IMR-90 (cell line): Measurements from ENCODE around the gene ARFGAP3. TPM values are rescaled to one million over a fixed set of nuclear protein-coding genes. Genes with fewer than 3 reads are reported as not detected.

Experiments used
- ATAC-seq: fragments of 200-7000 bp; cut with Tn5 transposase; 2 replicates; pipeline ENCODE4 v1.9.1; 2020; ENCODE audit warnings: low read depth, mild to moderate bottlenecking, moderate library complexity
- BruUV-seq: library from RNA; stranded (reverse); fragments of 400-500 nt; replicated peaks from 2 replicates; lab custom pipeline; 2021; lab: Mats Ljungman, UMichigan
- CTCF ChIA-PET: fragments of 300-600 bp; formaldehyde crosslinking; extraction: SDS; loops from one replicate; lab custom pipeline; 2021; ENCODE audit warnings: antibody characterized with exemption; lab: Yijun Ruan, JAX
- POLR2A ChIA-PET: fragments of 300-600 bp; sonication (Branson Sonifier 250); formaldehyde crosslinking; loops from one replicate; lab custom pipeline; 2022; ENCODE audit warnings: antibody characterized with exemption; ENCODE audit not compliant: unreplicated experiment; lab: Charles Lee
- DNase-seq: peaks from one replicate; pipeline ENCODE4 v3.0.0; 2013
- H2AFZ ChIP-seq: replicated peaks from 2 replicates; pipeline ENCODE3; 2013; ENCODE audit warnings: low read length, mild to moderate bottlenecking; ENCODE audit not compliant: poor library complexity
- H2AK5ac ChIP-seq: 2 replicates; pipeline ENCODE4 v1.6.1; 2013; ENCODE audit warnings: low read depth, low read length, inconsistent platforms
- H2AK9ac ChIP-seq: replicated peaks from 2 replicates; pipeline ENCODE3; 2013; ENCODE audit warnings: mild to moderate bottlenecking, low read depth, low read length, moderate library complexity; ENCODE audit not compliant: poor library complexity
- H2BK120ac ChIP-seq: 2 replicates; pipeline ENCODE4 v1.6.1; 2013; ENCODE audit warnings: low read depth, low read length, inconsistent platforms
- H2BK15ac ChIP-seq: 3 replicates; pipeline ENCODE4 v1.6.1; 2013; ENCODE audit warnings: low read depth, low read length, inconsistent platforms
- H2BK20ac ChIP-seq: 2 replicates; pipeline ENCODE4 v1.6.1; 2013; ENCODE audit warnings: low read depth, mild to moderate bottlenecking, inconsistent platforms, low read length, moderate library complexity
- H2BK5ac ChIP-seq: 2 replicates; pipeline ENCODE4 v1.6.1; 2013; ENCODE audit warnings: mild to moderate bottlenecking, low read depth, low read length, inconsistent platforms; ENCODE audit not compliant: poor library complexity, severe bottlenecking
- H3K14ac ChIP-seq: replicated peaks from 2 replicates; pipeline ENCODE4 v1.6.1; 2013; ENCODE audit warnings: low read depth, low read length, inconsistent platforms
- H3K18ac ChIP-seq: 2 replicates; pipeline ENCODE4 v1.6.1; 2013; ENCODE audit warnings: low read depth, low read length, control low read depth
- H3K23ac ChIP-seq: 2 replicates; pipeline ENCODE4 v1.6.1; 2013; ENCODE audit warnings: low read depth, low read length, inconsistent platforms
- H3K27ac ChIP-seq: 2 replicates; pipeline ENCODE4 v1.5.1; 2013; ENCODE audit warnings: mild to moderate bottlenecking, control low read depth, low read length; ENCODE audit not compliant: insufficient read depth
- H3K27me3 ChIP-seq: 2 replicates; pipeline ENCODE4 v1.6.1; 2013; ENCODE audit warnings: low read length; ENCODE audit not compliant: control insufficient read depth, insufficient read depth
- H3K36me3 ChIP-seq: 2 replicates; pipeline ENCODE4 v1.6.1; 2013; ENCODE audit warnings: low read length, mixed read lengths; ENCODE audit not compliant: control insufficient read depth, insufficient read depth
- H3K4ac ChIP-seq: 2 replicates; pipeline ENCODE4 v1.6.1; 2013; ENCODE audit warnings: low read depth, low read length, inconsistent platforms
- H3K4me1 ChIP-seq: 2 replicates; pipeline ENCODE4 v1.6.1; 2013; ENCODE audit warnings: low read length, mixed read lengths; ENCODE audit not compliant: control insufficient read depth, insufficient read depth
- H3K4me2 ChIP-seq: 2 replicates; pipeline ENCODE4 v1.6.1; 2013; ENCODE audit warnings: low read depth, mild to moderate bottlenecking, control low read depth, low read length, moderate library complexity
- H3K4me3 ChIP-seq: 2 replicates; pipeline ENCODE4 v1.5.1; 2013; ENCODE audit warnings: low read depth, mild to moderate bottlenecking, control low read depth, low read length, moderate library complexity; ENCODE audit not compliant: insufficient read depth
- H3K56ac ChIP-seq: 2 replicates; pipeline ENCODE4 v1.6.1; 2013; ENCODE audit warnings: low read length, inconsistent platforms; ENCODE audit not compliant: insufficient read depth; ENCODE audit errors: extremely low read depth
- H3K79me1 ChIP-seq, 2 experiments: 2 replicates each; pipeline ENCODE4 v1.6.1; 2013; ENCODE audit warnings: low read length in 2 of 2, inconsistent platforms in 1 of 2, low read depth in 1 of 2
- H3K9ac ChIP-seq: 2 replicates; pipeline ENCODE4 v1.6.1; 2013; ENCODE audit warnings: low read depth, low read length, control low read depth
- H3K9me1 ChIP-seq: 2 replicates; pipeline ENCODE4 v1.6.1; 2013; ENCODE audit warnings: low read length, inconsistent platforms; ENCODE audit not compliant: insufficient read depth
- H3K9me3 ChIP-seq: 2 replicates; pipeline ENCODE4 v1.6.1; 2013; ENCODE audit warnings: low read length; ENCODE audit not compliant: control insufficient read depth, insufficient read depth
- H4K20me1 ChIP-seq: 2 replicates; pipeline ENCODE4 v1.6.1; 2013; ENCODE audit warnings: low read length, inconsistent platforms; ENCODE audit not compliant: insufficient read depth
- H4K5ac ChIP-seq: 2 replicates; pipeline ENCODE4 v1.6.1; 2013; ENCODE audit warnings: mild to moderate bottlenecking, low read depth, low read length, control low read depth
- H4K8ac ChIP-seq, 2 experiments: 2 replicates each; pipeline ENCODE4 v1.6.1; 2013; ENCODE audit warnings: low read depth in 2 of 2, low read length in 2 of 2, control low read depth in 1 of 2, inconsistent platforms in 1 of 2
- H4K91ac ChIP-seq: 2 replicates; pipeline ENCODE4 v1.6.1; 2013; ENCODE audit warnings: low read depth, low read length, inconsistent platforms; ENCODE audit not compliant: insufficient read depth
- BHLHE40 ChIP-seq: fragments of 150-350 bp; IDR thresholded peaks from 2 replicates; pipeline ENCODE4 v1.6.1; 2016; ENCODE audit warnings: mild to moderate bottlenecking, low read depth, low read length
- CEBPB ChIP-seq: IDR thresholded peaks from 2 replicates; pipeline ENCODE4 v1.6.1; 2012; ENCODE audit warnings: low read depth, low read length, improper control_type of control experiment
- CHD1 ChIP-seq: IDR thresholded peaks from 2 replicates; pipeline ENCODE4 v1.6.1; 2012; ENCODE audit warnings: low read depth, low read length, improper control_type of control experiment
- CTCF ChIP-seq: conservative IDR thresholded peaks from 2 replicates; pipeline ENCODE4 v1.5.1; 2012; ENCODE audit warnings: mild to moderate bottlenecking, low read depth, low read length, improper control_type of control experiment
- ELK1 ChIP-seq: fragments of 150-350 bp; IDR thresholded peaks from 2 replicates; pipeline ENCODE4 v1.6.1; 2016; ENCODE audit warnings: low read depth, mild to moderate bottlenecking, low read length, moderate library complexity, borderline replicate concordance
- FOS ChIP-seq: fragments of 150-350 bp; IDR thresholded peaks from 2 replicates; pipeline ENCODE4 v1.6.1; 2016; ENCODE audit warnings: low read depth, low read length
- MAFK ChIP-seq: IDR thresholded peaks from 2 replicates; pipeline ENCODE4 v1.6.1; 2012; ENCODE audit warnings: low read depth, low read length, improper control_type of control experiment
- MAZ ChIP-seq: IDR thresholded peaks from 2 replicates; pipeline ENCODE4 v1.6.1; 2012; ENCODE audit warnings: low read depth, mild to moderate bottlenecking, low read length, improper control_type of control experiment, moderate library complexity, borderline replicate concordance
- MXI1 ChIP-seq: IDR thresholded peaks from 2 replicates; pipeline ENCODE4 v1.6.1; 2012; ENCODE audit warnings: low read depth, mild to moderate bottlenecking, low read length, moderate library complexity, borderline replicate concordance
- NFE2L2 ChIP-seq: fragments of 150-350 bp; IDR thresholded peaks from 2 replicates; pipeline ENCODE4 v1.6.1; 2016; ENCODE audit warnings: low read depth, mild to moderate bottlenecking, low read length
- POLR2A ChIP-seq: IDR thresholded peaks from 2 replicates; pipeline ENCODE4 v1.6.1; 2012; ENCODE audit warnings: mild to moderate bottlenecking, low read depth, low read length
- RAD21 ChIP-seq: IDR thresholded peaks from 2 replicates; pipeline ENCODE4 v1.6.1; 2012; ENCODE audit warnings: low read length, improper control_type of control experiment
- RCOR1 ChIP-seq: IDR thresholded peaks from 2 replicates; pipeline ENCODE4 v1.6.1; 2012; ENCODE audit warnings: mild to moderate bottlenecking, low read length, improper control_type of control experiment; ENCODE audit not compliant: insufficient replicate concordance
- RFX5 ChIP-seq: IDR thresholded peaks from 2 replicates; pipeline ENCODE4 v1.8.0; 2012; ENCODE audit warnings: low read depth, mild to moderate bottlenecking, low read length, moderate library complexity
- SMC3 ChIP-seq: fragments of 150-350 bp; IDR thresholded peaks from 2 replicates; pipeline ENCODE4 v1.6.1; 2016; ENCODE audit warnings: low read depth, mild to moderate bottlenecking, antibody characterized with exemption, low read length, moderate library complexity
- USF2 ChIP-seq: fragments of 150-350 bp; IDR thresholded peaks from 2 replicates; pipeline ENCODE4 v1.6.1; 2017; ENCODE audit warnings: mild to moderate bottlenecking, antibody characterized with exemption, low read length, low read depth
- WGBS, 2 experiments: methylation state at CpG; one replicate each; pipeline versions ENCODE4 v1.1.5 to v1.1.7; 2013; ENCODE audit warnings: missing lambda C conversion rate in 2 of 2; ENCODE audit not compliant: insufficient read length in 1 of 2; ENCODE audit errors: extremely low coverage in 2 of 2; 5-methylcytosine and 5-hydroxymethylcytosine counted together
- dilution Hi-C: fragments of 300-500 bp; cut with HindIII; formaldehyde crosslinking; loops from one replicate; pipeline ENCODE4 v1.14.3; 2018; ENCODE audit warnings: low sequenced_read_pairs; ENCODE audit not compliant: unreplicated experiment
- in situ Hi-C: fragments of 300-500 bp; cut with MboI; formaldehyde crosslinking; loops from 3 replicates; pipeline ENCODE4 v1.14.3; 2019; ENCODE audit warnings: low sequenced_read_pairs, inconsistent platforms, mixed read lengths
- intact Hi-C: fragments of 100-400 bp; cut with micrococcal nuclease; formaldehyde crosslinking; loops from 2 replicates; pipeline ENCODE4 v1.10.0; 2022
- polyA plus RNA-seq, 3 experiments: library from polyadenylated mRNA; depleted of rRNA; stranded (reverse); fragments of >200 nt; gene quantifications; 2 replicates each; pipeline ENCODE4 v1.2.3, GENCODE V29; 2012; ENCODE audit warnings: low replicate concordance in 1 of 3
- total RNA-seq: library from RNA; depleted of rRNA; stranded (reverse); fragments of >200 nt; gene quantifications from 2 replicates; pipeline ENCODE4 v1.2.3, GENCODE V29; 2012

ARFGAP3 gene
- total and polyA plus RNA-seq, 2 of the 4 experiments (the other 2 are of a cell fraction), result 50.0 to 70.1 TPM

GRCh38 chr22:42799061-42799460 lies 58.0 kb downstream of the ARFGAP3 start:
- intact Hi-C loops, result no loop called here
- Histone ChIP-seq H2BK20ac (no peak overlapping the region), H3K14ac (no peak overlapping the region), H2AK5ac (no peak overlapping the region), H4K5ac (no peak overlapping the region), H3K27ac (no peak overlapping the region), H4K91ac (no peak overlapping the region), H2BK15ac (no peak overlapping the region), H3K4ac (no peak overlapping the region), H3K18ac (no peak overlapping the region), H2AFZ (no peak overlapping the region), H3K4me3 (no peak overlapping the region), H3K56ac (no peak overlapping the region), H2BK120ac (no peak overlapping the region), H3K4me1 (peaks cover 3% of the 10 kb centered on the region), H2AK9ac (no peak overlapping the region), H3K9me3 (no peaks in the 10 kb centered on the region), H3K9ac (no peak overlapping the region), H3K9me1 (peaks cover 10% of the 10 kb centered on the region; the same call in 1 of the 2 replicates), H3K23ac (no peak overlapping the region), H4K20me1 (peaks cover 4% of the 10 kb centered on the region; the same call in 1 of the 2 replicates), H3K79me1 (peaks cover 4 to 50% of the 10 kb centered on the region in 2 experiments), H3K27me3 (no peaks in the 10 kb centered on the region), H4K8ac (no peak overlapping the region), H2BK5ac (no peak overlapping the region), H3K4me2 (no peak overlapping the region), H3K36me3 (peaks cover 61% of the 10 kb centered on the region)
- ATAC-seq (no peak), DNase-seq (no peak)
- BruUV-seq, result no TSS peak
- no peak for TF ChIP-seq NFE2L2
- TF ChIP-seq MAZ, result no peak
- TF ChIP-seq CHD1, result no peak
- TF ChIP-seq MAFK, result no peak
- no peak for TF ChIP-seq POLR2A
- TF ChIP-seq FOS, result no peak
- TF ChIP-seq ELK1, result no peak
- TF ChIP-seq USF2, result no peak
- no peak for TF ChIP-seq CTCF
- no peak for TF ChIP-seq MXI1
- TF ChIP-seq SMC3, result no peak
- TF ChIP-seq BHLHE40, result no peak
- no peak for TF ChIP-seq RAD21
- no peak for TF ChIP-seq RFX5
- no peak for TF ChIP-seq CEBPB
- TF ChIP-seq RCOR1, result no peak
- WGBS, 2 experiments, result 100% methylated on average over 1 of the region's 10 CpGs; no CpG with 5 or more reads in 1 of the 2 experiments
- ChIA-PET POLR2A (no interaction called here), CTCF (no interaction called here)
- dilution Hi-C loops, result no loop called here
- in situ Hi-C loops, result no loop called here
